Iris pigment epithelial cell (primary cell): ENCODE data around the gene NCOA7.
"Not testable (repeated sequence)": the region's sequence is repeated elsewhere in the genome, so short reads cannot be mapped to it uniquely, and the experiment has no call there.

Experiments used
- DNase-seq: peaks from one replicate; pipeline ENCODE4 v3.0.0-alpha.2; 2011; ENCODE audit warnings: low read depth

NCOA7 gene

GRCh38 chr6:125868678-125869395, 78.1 kb downstream of the NCOA7 start:
- no peak for DNase-seq

GRCh38 chr6:125869427-125869826, 78.7 kb downstream of the NCOA7 start:
- DNase-seq, result no peak

- peak; percentile 27 for DNase-seq
These were observed 80.6 kb downstream of the NCOA7 start for GRCh38 chr6:125871365-125871764.

GRCh38 chr6:125872259-125872921, 81.6 kb downstream of the NCOA7 start:
- DNase-seq, result peak; percentile 30

- no peak for DNase-seq
These were observed 91.5 kb downstream of the NCOA7 start for GRCh38 chr6:125882243-125882642.

- no peak for DNase-seq
These were observed 94.0 kb downstream of the NCOA7 start for GRCh38 chr6:125884634-125885371.

- DNase-seq, result no peak
These were observed 95.3 kb downstream of the NCOA7 start for GRCh38 chr6:125886021-125886420.

GRCh38 chr6:125886914-125887313, 96.2 kb downstream of the NCOA7 start:
- DNase-seq, result no peak

GRCh38 chr6:125887372-125887771, 96.6 kb downstream of the NCOA7 start:
- DNase-seq, result no peak

- peak; percentile 56 for DNase-seq
These were observed 98.4 kb downstream of the NCOA7 start for GRCh38 chr6:125888989-125889656.

GRCh38 chr6:125899726-125900182, 109.0 kb downstream of the NCOA7 start:
- no peak for DNase-seq

- peak; percentile 87 for DNase-seq
These were observed 114.1 kb downstream of the NCOA7 start for GRCh38 chr6:125904871-125905270.

GRCh38 chr6:125906158-125906998, 115.6 kb downstream of the NCOA7 start:
- DNase-seq, result peak; percentile 34

GRCh38 chr6:125910527-125910926, 119.8 kb downstream of the NCOA7 start:
- peak; percentile 68 for DNase-seq

GRCh38 chr6:125911051-125911451, 120.3 kb downstream of the NCOA7 start:
- not testable (repeated sequence) for DNase-seq

- not testable (repeated sequence) for DNase-seq
These were observed 121.7 kb downstream of the NCOA7 start for GRCh38 chr6:125912430-125912829.

GRCh38 chr6:125913145-125913544, 122.4 kb downstream of the NCOA7 start:
- no peak for DNase-seq

GRCh38 chr6:125913864-125914351, 123.1 kb downstream of the NCOA7 start:
- DNase-seq, result peak; percentile 98

- no peak for DNase-seq
These were observed 127.5 kb downstream of the NCOA7 start for GRCh38 chr6:125918230-125918629.

GRCh38 chr6:125918681-125919566, 128.2 kb downstream of the NCOA7 start:
- peak; percentile 94 for DNase-seq
